Stimulated activated naive CD4-positive, alpha-beta T cell (primary cell): ENCODE results near the gene PLEKHA6.
A peak's percentile ranks its signal among the peaks of the same experiment; 100 is the strongest.
"Not testable (repeated sequence)": the region's sequence is repeated elsewhere in the genome, so short reads cannot be mapped to it uniquely, and the experiment has no call there.

ENCODE experiments used
- DNase-seq, 6 experiments: peaks; one replicate each; lab custom pipeline; 2025; lab: John Stamatoyannopoulos, UW

Gene PLEKHA6

DNA sequence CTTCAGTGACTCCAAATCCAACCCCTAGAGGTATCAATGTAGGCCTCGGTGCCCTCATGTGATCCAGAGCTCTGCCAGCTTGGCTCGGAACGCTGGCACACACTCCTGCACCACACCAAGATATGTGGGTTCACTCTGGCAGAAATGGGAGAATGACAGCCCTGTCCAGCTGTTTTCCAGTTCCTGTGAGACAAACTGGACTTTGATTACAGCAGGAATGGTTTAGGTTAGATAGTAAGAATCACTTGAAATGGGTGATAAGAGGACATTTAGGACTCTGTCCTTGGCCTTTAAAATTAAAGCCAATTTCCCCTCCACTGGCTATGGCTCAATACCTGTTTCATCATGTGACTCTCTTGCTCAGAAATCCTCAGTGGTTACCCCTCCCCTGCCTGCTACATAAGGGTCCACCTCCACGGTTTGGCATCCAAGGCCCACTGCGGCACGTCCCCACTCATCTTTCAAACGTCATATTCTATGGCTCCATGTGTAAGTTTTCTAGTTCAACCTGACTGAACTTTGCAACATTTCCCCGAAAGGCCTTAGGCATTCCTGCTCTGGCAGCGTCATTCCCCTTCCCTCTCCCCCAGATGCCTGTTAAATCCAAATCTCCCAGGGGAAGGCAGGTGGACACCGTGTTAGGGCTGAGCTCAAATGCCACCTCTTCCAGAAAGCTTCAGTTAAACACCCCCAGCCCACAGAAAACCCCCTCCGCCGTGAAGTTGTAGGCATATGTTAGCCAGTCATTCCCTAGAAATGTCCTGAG is 44.7 kb downstream of the PLEKHA6 start:
- DNase-seq: no peak

DNA sequence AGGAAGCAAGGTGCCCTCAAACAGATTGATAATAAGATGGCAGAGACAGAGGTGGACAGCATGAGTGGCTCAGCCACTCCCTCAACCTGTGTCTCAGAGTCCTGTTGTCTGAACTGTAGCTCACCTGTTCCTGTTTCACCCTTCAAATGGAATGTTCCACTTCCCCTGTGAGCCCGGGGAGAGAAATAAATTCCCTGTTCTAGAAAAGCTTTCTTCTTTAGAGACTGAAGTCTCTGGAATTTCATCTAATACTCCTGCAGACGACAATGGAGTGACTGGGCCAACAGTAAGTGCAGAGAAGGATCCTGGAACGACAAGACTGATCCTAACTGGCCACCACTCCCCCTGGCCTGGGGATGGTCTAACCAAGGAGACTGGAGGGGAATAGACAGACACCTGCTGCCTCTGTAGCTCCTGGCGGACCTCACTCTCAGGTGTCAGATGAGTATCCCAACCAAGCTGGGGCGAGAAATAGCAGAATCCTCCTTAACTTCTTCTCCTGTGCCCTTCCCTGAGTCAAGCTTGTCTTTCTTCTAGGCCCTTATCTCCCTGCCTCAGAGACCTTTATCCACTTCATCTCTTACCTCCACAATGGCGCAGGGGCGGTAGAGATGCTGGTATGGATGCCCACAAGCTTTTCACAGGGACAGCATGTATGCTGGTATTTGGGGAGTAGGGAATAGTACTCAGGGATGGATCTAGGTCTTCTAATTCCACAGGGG is 45.4 kb downstream of the PLEKHA6 start:
- DNase-seq: no peak

DNA sequence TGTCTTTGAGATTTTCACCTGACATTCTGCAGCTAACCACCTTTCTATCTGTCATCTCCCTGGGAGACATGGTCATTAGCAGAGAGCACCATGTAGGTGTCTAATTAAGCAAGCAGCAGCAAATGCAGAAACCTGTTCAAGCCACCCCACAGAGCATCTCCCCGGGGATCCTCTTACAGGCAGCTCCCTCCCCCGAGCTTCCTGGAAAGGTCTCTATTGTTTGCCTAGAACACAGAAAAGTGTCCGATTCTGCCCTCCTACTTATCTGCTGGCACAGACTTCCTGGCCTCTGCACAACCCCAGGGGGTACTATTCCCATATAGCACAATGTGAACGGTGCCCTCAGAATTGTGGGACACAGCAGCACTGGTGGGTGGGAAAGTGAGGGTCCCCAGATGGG is 46.1 kb downstream of the PLEKHA6 start:
- no peak for DNase-seq

DNA sequence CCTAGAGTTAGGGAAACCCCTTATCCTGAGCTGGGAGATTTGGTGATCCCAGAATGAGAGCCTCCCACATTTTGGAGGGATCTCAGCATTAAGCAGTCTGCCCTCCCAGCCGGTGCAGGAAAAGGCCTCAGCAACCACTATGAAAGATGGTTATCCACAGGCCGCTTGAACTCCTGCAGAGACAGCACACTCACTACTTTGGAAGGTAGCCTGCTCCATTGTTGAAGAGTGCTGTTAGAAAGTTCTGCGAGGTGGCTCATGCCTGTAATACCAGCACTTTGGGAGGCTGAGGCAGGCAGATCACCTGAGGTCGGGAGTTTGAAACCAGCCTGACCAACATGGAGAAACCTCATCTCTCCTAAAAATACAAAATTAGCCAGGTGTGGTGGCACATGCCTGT is 48.8 kb downstream of the PLEKHA6 start:
- not testable (repeated sequence) for DNase-seq

DNA sequence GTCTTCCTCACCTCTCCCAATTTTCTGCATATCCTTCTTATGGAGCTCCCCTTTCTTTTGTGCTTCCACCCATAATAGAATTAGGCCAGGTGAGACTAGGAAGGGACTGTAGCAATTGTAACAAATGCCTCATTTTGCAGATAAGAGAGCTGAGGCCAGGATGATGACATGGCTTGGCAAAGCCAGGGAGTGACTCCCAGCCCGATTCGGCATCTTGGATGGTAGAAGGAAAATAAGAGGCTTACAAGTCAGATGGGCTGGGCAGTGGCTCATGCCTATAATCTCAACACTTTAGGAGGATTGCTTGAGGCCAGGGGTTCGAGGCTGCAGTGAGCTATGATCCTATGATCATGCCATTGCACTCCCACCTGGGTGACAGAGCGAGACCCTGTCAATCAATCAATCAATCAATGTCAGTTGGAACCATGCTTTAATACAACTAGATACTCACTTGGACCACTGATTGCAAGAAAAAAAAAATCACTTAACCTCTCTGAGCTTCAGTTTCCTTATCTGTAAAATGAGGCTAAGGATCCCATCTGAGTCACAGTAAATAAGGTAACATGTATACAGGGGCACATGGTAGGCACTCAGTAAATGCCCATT is 51.6 kb downstream of the PLEKHA6 start:
- DNase-seq: no peak

DNA sequence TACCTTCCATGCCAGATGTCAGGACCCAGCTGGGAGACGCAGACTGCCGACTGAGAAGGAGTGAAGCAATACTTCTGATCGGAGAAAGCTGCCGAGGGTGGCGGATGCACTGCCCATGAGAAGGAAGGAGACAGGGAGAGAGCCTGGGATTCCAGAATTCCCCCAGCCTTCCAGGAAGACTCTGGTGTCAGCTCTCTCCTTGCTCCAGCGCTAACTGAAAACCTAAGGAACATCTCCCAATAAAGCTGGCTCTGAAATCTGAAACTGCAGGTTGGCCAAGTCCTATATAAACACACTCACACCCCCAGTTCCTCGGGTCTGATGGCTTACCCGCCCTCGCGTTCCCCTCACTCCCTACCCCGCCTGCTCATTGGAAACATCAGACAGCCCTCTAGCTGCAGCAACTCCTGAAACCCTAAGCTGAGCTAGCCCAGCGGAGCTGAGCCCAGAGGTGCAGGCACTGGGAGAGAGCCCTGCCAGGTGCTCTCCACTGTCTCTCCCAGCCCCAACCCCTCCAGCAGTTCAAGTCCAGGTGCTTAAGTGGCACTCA is 52.3 kb downstream of the PLEKHA6 start:
- DNase-seq: no peak

DNA sequence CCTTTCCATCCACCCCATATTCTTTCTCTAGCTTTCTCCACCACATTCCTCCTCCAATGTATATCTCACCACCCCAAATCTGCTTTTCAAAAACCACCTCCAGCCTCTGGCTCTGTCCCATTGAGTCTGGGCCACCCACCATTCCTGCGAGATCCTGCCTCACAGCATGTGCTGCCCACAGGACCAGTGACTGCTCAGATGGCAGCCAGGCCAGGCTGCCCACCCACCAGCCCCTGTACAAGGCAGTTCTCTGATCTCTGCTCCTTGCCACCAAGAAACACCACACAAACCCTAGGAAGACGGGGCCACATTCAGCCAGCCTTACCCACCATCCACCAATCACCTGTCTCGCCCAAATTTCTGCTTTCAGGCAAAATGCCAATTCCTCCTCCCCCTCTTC is 53.7 kb downstream of the PLEKHA6 start:
- DNase-seq: no peak

DNA sequence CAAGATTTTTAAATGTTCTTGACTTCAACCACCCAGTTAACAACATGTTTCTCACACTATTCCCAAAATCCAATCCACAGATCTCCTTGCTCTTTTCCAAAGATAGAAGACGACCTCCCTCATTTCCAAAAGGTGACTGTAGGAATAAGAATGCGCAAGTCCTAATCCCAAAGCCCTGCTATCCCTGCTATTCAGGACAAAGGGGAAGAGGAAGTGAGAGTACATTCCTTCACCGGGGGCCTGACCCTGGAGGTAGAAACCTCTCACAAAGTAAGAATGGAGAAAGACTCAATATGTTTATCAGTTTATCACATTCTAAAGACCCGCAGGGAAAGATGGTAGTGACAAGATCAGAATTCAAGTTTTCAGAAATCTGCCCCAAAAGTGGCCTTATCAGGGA is 55.7 kb downstream of the PLEKHA6 start:
- no peak for DNase-seq

DNA sequence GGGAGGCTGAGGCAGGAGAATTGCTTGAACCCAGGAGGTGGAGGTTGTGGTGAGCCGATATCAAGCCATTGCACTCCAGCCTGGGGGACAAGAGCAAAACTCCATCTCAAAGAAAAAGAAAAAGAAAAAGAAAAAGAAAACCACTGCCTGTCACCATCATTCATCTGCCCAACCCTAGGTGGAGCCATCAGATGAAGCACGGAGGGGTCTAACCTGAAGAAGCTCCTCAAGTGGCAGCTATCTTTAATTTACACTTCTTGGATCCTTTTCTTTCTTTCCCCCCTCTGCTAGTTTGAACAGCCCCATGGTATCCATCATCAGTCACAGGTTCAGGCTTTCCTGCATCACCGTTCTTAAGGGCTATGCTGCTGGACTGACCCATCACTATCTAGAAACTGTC is 57.0 kb downstream of the PLEKHA6 start:
- no peak for DNase-seq

DNA sequence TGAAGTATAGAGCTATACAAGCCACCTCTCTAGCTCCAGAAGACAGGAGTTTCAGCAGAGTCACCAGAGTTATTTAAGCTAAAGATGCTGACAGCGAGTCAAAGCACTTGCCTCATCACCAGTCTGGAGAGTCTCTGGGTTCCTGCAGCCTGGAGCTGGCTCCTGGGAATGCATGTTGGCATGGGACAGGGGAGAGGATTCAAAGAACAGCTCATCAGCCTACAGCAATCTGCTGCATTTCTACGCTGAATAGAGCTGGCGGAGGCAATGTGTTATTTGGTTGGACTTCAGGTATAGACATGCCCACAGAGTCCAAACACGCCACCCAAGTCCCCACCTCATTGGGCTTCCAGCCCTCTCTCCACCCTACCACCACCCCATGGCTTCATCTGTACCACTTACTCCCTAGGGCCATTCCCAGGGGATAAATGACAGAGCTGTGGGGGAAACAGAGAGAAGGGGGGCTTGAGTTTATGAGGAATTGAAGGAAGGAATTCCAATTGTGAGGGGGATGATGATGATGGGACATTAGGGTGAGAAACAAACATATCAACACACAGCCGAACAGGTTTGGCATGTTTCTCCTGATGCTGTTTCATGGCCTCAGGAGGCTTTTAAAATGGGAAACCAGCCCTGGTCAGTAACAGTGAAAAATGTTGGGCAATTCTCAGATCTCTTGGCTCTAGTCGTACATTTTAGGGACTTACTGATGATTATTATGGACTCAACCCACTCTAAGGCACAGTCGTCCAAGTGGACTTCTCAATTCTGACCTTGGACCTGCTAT is 58.4 kb downstream of the PLEKHA6 start:
- DNase-seq: no peak

DNA sequence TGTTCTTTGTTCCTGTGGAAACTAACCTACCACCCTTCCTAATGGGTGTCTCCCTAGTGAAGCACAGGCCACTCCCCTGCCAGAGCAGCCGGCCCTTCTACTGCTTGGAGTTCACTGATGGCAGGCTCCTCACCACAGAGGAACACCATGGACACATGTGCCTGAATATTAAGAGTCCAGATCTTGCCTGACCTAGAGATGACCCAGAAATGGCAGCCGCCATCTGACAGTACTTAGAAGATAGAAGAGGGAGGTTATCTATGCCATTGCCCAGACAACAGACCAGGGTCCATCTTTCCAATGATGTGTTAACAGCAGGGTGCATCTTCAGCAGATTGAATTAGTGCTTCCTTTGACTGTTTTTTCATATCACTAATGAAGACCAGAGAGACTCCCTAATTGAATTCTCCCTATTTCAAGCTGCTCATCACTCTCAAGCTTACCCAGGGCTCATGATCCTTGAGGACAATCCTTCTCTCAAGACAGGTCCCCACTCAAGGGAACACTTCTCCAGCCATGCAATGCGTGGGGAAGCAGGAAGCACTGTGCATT is 59.8 kb downstream of the PLEKHA6 start:
- DNase-seq: no peak

DNA sequence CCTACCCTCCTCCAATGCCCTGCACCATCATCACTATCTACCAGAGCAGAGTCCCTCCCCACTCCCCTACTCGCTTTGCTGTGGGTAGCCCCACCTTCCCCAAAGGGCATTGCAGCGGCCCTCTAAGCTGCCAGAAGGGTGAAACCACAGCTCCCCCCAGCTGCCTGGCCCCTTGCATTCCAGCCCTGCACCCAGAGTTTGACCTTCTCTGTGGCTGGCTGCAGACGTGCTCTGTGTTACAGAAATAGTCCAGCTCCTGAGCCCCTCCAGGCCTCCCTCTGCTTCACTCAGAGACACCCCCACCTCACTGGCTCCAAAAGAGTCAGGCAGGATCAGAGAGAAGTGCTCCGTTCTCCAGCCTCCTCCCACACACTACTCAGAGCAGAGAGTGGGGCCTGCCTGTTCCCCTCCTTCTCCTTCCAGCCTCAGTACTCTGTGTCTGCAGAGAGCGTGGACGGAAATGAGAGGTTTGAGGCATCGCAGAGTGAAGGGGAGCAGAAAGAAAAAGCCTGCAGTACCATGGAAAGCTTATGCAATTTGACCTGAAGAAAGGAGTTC is 63.2 kb downstream of the PLEKHA6 start:
- peak in 1 of 6 experiments; percentile 10 for DNase-seq

DNA sequence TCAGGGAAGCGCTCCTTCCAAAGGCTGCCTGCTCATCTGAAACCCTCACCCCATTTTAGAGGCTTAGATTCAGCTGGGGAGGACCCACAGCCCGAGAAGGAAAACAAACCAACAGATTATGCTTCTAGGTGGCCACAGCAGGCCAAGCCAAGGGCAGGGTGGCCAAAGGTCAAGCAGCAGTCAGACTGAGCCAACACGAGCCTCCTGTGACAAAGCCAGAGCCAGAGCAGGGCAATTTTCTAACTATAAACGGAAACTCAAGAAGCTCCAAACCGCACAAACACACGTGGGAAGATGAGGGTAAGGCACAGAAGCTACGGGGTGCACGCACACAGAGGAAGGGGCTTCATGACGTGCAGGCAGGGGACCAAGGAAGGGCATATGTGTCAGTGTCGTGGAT is 64.1 kb downstream of the PLEKHA6 start:
- peak in 1 of 6 experiments; percentile 4 for DNase-seq

DNA sequence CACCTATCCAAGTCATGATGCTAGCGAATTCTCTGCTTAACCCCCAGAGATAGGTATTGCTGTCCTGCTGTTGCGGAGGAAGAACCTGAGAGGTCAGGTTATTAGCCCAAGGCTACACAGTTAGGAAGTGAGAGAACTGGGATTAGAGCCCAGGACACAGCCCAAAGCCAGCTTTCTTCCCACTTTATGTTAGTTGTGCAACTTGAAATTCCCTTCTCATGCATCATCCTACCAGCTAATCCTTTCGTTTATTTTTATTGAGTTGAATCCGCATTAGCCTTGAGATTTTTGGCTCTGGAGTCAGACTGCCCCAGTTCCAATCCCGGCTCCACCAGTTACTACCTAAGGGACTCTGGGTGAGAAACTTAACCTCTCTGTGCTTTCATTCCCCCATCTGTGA is 65.4 kb downstream of the PLEKHA6 start:
- DNase-seq: no peak

DNA sequence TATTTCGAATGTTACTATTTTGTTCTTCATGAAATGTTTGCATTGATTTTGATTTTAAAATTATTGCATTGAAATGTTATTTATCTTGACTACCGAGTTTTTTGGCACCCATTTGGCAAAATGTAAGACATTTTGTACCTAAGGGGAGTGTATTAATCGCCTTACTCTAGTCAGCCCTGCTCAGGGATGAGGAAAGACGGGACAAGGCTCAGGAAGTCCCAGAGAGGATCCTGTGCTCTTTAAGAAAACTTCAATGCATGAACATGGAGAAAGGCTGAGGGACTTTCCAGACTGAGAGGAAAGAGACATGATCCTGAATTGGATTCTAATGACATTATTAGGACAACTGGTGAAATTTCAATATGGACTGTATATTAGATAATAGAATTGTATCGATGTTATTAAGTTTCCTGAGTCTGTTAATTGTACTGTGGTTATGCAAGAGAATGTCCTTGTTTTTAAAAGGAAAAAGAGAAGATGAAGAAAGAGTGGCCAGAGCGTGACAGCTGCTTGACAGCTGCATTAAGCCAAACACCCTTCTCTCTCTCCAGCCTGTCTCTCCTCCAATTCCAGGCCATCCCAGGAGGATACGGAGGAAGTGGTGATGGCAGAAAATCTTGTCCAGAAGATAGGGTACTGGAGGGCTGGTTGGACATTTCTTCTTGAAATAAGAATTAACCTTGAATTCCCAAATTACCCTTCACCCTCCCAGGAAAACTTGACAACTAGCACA is 66.0 kb downstream of the PLEKHA6 start:
- no peak for DNase-seq

DNA sequence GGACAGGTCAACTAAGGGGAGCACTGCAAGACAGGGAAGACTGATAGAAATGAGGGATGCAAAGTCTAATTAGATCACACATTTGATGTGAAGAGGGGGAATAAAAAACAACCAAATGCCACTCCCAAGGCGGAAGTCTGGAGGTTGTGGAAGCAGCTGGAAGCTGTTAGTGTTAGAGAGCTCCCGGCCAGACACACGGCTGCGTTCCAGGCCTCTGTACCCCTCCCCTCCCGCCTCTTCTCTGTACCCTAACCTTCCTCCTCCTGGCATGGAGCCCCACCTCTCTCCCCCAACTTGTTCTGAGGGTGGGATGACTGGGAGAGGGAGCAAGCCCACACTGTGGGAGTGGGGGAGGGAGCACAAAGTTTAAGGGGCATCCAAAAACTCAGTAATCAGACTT is 67.0 kb downstream of the PLEKHA6 start:
- no peak for DNase-seq

DNA sequence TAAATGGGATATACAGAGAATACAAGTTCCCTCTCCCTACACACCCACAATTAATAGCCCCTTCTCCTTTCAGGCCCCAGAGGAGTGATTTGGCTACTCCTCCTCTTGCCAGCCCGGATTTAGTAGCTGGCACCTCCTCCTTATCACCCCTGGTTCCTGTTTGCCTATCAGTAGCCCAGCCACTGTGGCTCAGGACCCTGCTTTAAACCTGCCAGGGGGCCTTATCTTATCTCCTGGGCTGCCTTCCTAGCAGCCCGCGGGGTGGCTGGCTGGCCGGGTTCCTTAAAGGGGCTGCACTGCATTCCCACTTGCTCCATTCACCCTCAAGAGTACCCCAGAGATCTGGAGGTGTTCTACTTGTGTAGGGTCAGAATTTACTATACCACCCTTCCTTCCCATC is 70.4 kb downstream of the PLEKHA6 start:
- DNase-seq: no peak

DNA sequence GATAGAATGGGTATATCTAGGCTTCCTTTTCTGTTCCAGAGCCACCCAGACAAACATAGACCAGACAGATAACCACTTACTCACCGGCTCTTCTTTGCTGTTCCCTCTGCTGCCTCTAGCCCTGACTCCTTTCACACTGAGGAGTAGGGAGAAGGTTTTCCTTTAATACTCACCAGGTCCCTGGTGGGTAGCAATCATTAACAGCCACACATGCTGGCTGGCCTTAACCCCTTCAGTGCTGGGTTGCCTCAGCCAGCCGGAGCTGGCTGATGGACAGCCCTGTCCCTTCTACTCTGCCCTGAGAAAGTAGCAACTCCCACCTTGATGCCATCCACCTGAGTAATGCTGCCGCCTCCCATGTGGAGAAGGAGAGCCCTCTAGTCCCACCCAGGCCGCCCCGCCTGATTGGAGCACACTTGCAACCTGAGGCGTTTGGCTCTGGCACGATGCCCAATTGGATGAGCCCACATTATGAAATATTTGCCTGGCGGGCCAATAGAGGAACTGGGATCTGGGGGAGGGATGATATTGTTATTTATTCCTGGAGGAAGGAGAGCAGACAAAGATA is 71.6 kb downstream of the PLEKHA6 start:
- DNase-seq: no peak

DNA sequence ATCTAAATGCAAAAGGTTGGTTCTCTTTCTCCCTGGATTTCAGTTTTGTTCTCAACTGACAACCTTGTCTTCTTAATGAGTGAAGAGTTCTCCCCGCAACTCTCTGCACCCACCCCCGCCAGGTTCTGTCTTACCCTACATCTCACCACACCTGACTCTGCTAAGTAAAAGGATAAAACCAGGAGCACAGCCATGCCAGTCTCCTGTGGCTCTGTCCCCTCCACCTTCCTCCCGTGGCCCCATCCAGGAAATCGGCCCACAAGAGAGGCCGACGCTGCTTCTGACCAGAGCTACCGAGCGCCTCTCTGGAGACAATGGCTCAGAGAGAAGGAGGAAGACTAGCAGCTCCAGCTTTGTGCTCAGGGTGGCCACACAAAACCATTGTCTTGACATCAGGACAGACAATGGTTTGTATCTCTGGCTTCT is 72.2 kb downstream of the PLEKHA6 start:
- peak in 1 of 6 experiments; percentile 27 for DNase-seq

DNA sequence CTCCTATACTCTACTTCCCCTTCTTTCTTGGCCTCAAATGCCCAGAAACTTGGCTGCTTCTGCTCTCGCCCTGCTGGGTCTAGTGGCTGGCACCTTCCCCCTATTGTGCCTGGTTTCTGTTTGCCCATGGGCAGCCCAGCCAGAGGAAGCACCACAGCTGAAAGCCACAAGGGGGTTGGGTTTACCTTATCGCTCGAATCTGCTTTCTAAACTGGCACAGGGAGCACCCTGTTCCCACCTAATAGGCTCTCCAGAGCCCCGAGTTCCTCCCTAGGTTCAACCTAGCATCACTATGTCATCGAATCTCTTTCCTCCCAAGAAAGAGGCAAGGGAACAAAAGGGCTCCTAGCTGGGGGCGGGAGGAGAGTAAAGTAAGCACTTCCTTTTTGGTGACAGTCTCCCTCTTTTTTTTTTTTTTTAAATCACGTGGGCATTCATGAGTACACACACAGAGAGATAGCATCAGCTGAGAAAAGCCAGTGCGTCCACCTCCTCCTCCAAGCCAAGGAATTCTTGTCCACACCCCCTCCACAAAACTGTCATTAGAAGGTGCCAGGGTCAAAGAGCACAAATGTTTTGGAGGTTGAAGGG is 72.8 kb downstream of the PLEKHA6 start:
- peak in 4 of 6 experiments; percentile 12 to 72 (median 56) for DNase-seq
